ENCODE measurements around the gene ARAP1.

ARAP1 gene

DNA sequence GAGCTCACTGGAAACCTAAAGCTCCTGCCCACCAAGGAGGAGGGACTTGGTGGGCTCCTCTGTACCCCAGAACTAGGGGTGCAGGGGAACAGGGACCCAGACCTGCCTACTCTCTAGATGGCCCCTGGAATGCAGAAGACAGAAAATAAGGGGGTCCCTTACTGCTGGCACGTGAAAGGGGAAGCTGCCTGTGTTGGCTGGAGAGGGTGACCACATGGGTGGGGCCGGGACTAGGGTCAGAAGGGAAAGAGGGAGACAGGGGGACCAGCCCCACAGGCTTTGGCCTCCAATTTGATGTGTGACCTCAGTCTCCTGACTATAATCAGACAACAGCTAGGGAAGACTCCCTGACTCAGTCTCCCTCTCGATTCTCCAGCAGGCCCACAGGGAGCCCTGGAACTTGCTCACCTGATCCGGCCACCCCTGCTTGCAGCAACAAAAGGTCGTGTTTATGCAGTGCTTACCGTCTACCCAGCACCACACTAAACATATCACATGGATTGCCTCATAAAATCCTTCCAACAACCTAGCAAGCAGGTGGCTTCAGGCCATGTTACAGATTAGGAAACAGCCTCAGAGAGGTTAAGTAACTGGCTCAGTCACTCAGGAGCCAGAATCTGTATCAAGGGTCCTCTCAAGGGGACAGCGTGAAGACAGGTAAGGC is 10.2 kb downstream of the ARAP1 start:
- DNase-seq, result no peak

DNA sequence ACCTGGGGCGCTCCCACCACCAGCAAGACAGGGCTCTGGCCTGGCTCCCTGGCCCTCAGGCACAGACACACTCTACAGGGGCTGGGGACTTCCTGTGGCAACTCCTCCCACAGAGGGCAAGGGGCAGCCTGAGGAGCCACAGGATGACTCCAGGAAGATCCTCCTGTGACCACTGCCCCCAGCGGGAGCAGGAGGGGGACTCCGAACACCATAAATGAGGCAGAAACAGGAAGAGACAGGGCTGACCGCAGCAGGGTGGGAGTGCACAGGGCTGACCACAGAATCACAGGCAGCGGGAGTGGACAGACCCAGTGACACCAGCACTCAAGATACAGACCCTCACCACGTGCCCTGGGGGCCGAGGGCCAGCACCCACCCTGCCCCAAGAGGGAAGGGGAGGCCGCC is 10.8 kb downstream of the ARAP1 start:
- DNase-seq, result no peak

DNA sequence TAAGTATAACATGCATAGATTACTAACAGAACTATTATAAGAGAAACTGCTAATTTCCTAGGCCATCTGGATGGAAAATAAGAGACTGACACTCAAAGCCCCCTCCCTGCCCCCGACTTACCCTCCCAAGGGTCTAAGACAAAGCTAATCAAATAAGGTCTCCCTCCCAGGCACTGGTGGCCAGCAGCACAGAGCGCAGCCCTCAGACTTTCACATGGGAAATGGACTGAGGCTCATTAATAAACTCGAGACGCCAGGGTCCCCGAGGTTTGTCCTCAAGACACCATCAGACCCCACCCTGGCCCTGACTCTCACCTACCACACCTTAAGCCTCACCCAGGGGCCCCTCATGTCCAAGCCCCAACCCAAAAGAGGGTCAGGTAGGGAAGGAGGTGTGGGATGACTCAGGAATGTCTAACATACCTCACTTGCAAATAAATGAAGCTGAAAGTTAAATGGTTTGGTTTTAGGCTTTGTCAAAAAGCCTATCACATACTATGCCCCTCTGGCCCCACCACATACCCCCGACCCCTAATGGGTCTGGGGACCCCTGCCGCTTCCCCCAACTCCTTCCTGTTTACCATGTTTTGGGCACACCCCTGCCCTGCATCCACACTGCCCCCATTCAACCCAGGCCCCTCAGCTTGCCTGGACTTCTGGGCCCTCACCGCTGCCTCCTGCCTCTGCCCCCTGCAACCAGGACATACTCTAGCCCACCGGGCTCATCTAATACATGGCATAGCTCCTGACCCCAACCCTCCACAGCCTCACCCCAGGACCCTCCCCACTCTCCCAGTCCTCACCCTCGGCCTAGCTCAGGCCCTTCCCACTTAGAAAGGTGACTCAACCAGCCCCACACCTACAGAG is 11.4 kb downstream of the ARAP1 start:
- no peak for DNase-seq

DNA sequence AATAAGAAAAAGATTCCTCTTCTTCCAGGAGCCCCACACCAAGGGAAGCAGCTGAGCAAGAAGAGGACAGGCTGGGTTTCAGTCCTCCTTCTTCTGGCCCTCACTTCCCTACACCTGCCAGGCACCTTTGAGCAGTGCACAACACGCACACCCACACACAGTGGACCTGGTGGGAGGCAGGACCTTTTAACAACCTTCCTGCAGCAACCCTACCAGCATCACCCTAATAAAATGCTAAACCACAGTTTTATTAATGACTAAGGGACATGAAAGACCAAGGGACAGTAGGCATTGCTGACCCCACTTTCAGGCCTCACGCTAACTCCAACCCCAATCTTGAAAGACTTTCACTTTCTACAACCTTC is 12.2 kb downstream of the ARAP1 start:
- DNase-seq, result no peak

DNA sequence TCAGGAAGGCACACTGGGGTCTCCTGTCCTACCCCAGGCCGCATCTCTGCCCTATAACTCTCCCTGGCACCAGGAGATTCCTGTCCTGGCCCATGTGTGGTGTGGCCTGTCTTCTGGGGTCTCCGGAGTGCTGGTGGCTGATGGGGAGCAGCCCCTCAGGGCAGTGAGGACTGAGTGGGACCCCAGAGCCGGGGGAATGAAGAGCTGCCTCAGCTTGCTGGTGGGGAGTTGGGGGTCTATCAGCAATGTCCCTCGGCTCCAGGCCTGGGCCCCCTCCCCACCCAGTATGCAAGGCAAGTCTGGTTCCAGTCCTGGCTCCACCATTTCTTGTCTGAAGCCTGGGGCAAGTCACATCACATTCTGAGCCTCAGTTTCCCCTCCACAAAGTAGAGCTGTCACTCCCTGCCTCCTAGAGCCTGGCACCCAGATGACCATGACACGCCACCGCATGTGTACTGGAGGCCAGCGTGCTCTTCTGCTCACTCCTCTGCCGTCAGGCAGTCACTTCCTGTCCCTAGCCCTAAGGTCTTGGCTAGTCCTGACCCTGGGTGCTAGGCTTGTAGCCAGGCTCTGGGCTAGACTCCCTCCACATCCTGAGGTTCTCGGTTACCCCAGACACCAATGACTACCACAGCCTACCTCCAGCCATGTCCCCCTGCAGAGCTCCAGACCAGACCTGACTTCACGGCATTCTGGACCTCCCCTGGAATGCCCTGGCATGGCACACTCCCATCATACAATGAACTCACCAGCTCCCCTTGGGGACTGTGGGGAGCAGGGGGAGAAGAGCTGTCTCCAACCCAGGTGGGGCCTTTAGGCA is 12.8 kb downstream of the ARAP1 start:
- DNase-seq, result no peak

DNA sequence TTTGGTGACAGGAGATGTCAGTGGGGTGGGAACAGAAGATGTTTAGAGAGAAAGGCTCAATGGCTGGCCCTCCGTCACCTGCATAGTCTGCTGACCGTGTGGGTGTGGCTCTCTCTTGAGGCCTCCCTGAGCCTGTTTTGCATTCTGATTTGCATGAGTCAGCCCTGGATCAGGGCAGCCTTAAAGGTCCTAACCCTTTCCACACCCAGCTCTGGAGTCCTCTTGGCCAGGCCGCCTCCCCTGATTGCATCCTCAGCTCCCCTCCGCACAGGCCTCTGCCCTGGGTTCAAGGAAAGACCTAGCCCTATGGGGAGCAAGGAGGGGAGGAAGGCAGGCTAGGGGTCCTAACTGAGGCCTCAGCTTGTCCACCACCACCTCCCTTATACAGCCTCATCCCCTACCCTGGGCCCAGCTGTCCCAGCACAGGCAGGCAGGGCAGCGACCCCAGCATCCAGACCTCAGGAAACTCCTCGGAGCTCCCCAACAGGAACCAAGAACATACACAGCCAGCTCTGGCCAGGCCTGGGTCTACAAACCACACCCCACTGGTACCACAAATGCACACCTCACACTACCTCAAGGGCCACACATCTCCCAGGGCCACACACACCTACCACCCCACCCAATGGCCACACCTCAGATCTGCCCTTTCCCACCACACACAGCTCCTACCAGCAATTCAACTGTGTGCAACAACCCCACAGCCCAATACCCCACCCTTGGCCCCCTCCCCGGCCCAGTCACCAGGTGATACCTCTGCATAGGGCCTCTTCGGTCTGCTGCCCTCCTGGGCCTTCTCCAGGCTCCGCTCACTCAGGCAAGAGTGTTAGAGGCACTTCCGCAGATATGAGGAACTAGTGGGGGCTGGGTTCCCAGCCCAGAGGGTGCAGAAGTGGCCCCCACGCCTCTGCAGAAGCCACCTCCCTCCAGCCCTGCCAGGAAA is 13.7 kb downstream of the ARAP1 start:
- DNase-seq, result no peak

DNA sequence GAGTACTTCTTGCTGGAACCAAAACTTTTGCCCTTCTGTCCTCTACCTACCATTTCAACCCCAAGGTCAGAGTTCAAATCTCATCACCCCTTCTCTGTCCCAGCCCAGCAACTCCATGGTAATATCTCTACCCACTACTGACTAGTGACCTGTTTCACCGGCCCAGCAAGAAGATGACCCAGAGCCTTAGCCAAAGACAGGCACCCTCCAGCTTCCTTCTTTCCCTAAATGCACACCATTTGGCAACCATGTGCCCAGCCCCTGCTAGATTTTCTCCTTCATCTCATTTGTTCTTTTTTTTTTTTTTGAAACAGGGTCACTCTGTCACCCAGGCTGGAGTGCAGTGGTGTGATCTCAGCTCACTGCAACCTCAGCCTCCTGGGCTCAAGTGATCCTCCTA is 14.9 kb downstream of the ARAP1 start:
- DNase-seq, result no peak

DNA sequence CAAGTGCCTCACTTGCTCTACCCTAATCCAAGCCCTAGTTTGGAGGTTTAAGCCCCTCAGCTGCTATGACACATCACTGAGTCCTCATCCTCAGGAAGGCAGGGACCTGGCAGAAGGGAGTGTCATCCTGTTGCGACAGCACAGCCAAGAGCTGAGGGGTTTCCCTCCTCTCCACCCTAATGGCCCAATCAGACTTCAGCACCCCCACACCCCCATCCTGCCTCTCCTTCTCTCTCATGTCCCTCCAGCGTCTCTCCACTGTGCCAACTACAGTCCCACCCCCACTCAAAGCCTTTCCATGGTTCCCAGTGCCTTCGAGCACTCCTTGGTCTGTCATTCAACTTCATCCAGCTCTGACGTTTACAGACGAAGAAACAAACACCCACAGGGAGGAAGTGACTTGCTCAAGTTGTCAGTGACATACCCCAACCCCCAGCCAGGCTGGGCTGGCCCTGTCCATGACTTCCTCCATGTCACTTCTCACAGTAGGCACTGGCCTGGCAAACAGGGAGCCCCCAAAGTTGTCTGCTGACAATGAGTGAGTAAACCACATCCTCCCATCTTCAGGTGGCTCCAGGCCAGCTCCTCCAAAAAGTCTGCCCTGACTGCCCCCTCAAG is 15.6 kb downstream of the ARAP1 start:
- DNase-seq, result peak; percentile 85

DNA sequence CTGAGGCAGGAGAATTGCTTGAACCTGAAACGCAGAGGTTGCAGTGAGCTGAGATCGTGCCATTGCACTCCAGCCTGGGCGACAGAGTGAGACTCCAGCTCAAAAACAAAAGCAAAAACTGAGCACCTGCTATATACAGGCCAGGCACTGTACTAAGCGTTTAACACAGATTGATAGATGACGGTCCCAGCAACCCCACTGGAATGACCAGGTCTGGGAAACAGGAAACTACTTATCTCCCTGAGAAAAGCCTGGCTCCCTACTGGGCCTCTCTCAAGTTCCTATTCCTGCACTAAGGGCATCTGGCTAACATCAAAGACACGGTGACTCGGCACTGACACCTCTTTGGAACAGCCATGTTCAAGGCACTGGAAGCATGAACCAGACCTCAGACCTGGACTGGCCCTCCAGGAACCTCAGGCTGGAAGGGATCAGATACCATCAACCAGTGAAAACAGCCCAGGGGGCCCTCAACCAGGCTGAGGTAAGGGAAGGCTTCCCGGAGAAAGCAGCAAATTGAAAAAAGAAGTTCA is 16.6 kb downstream of the ARAP1 start:
- DNase-seq, result no peak

DNA sequence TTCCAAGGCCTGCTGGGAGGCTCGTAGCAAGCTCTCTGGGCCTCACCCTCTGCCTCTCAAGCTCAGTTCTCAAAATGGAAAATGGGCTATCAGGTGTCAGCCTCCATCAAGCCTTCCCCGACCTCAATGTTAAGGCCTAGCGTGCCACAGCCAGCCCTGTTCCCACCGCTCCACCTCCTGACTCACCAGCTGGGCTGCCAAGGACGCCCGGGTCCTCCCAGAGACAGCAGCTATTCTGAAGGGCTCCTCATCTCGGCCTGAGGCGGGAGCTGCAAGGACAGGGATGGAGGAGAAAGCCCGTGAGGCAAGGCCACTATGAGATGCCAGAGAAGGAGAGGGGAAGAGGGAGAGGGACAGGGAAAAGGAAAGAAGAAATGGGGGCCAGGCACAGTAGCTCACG is 19.9 kb downstream of the ARAP1 start:
- DNase-seq, result no peak

DNA sequence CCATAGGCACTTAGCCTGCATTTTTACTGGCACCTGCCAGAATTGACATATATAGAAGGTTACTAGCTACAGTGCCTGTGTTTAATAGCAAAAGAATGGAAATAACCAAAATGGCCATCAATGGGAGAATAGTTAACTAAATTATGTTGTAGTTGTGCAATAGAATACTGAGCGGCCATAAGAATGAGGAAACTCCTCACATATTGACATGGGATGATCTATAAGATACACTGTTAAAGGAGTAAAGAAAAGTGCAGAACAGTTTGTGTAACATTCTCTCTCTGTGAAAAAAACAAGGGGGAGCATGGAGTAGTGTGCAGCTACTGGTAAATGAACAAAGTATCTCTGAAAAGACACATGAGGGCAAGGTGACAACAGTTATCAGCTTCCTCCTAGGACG is 21.5 kb downstream of the ARAP1 start:
- no peak for DNase-seq

DNA sequence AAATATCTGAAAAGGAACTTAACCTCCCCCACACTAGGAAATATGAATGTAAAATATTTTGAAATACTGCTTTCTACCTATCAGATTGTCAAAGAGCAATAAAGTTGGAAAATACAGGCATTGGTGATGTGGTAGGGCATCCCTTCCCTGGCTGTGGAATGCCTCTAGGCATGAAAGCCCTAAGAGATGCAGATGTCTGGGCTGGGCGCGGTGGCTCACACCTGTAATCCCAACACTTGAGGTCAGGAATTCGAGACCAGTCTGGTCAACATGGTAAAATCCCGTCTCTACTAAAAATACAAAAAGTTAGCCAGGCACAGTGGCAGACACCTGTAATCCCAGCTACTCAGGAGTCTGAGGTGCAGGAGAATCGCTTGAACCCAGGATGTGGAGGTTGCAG is 22.0 kb downstream of the ARAP1 start:
- DNase-seq, result no peak

DNA sequence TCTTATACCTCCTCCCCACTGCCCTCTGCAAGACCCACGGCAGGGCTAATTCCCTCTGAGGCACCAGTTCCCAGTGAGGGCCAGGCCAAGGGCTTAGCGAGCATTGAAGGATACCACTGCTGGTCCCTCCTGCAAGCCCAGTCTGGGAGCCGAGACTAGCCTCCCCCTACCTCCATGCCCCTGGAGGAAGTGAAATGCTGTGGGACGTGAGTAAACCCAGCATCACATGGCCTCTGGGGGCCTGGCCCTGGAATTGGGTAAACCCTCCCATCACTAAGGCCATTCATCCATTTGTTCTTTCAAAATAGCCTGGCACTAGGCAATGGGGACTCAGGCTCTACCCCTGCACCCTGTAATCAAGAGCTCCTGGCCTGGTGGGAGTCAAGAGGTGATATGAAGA is 24.7 kb downstream of the ARAP1 start:
- no peak for DNase-seq

DNA sequence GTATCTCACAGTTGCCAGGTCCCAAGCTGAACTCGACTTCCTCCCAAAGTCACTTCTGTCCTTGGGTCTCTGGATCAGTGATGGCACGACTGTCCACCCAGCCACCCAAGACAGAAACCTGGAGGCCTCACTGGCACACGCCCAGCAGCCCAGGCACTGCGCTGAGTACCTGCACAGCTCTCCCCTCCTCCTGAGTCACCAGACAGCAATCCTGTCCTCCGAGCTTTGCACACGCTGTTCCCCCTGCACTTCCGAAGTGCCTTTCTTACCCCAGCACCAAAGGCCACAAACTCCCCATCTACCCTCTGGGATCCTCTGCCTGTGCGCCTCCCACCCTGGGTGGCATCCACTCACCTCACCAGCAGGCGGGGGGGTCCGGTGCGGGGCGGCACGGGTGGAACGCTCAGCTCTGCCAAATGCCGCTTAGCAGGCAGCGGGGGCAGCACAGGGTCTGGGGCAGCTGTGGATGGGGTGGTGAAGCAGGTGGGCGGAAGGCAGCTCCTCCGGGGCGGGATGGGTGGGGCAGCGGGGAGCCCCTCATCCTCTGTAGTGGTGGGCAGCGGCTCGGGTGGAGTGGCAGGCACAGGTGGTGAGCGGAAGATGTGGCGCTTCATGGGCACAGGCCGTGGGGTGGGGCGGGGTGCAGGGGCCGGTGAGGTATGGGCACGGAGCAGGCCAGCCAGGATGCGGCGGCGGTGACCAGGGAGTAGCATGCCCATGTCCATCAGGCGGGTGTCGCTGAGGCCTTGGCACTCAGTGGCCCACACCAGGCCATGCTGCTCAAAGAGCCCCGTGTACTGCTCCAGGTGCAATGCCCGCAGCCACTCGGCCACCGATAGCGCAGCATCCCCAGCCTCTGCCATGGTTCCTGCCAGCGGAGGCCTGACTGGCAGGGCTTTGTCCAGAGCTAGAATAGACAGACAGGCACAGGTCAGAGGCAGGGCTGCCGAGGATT is 25.7 kb downstream of the ARAP1 start:
- no peak for DNase-seq

DNA sequence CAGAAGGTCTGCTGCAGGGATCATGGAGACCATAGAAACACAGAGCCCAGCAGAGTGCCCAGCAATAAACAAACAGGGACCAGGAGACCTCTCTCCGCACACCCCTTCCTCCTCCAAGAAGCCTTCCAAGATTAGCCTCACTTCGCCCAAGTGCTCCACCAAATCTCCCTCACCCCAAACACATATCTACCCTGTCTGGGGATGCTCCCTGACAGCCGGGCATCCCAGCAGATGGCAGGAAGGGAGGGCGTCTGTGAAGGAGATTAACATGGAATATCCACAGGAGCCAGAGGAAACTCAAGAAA is 26.5 kb downstream of the ARAP1 start:
- no peak for DNase-seq

DNA sequence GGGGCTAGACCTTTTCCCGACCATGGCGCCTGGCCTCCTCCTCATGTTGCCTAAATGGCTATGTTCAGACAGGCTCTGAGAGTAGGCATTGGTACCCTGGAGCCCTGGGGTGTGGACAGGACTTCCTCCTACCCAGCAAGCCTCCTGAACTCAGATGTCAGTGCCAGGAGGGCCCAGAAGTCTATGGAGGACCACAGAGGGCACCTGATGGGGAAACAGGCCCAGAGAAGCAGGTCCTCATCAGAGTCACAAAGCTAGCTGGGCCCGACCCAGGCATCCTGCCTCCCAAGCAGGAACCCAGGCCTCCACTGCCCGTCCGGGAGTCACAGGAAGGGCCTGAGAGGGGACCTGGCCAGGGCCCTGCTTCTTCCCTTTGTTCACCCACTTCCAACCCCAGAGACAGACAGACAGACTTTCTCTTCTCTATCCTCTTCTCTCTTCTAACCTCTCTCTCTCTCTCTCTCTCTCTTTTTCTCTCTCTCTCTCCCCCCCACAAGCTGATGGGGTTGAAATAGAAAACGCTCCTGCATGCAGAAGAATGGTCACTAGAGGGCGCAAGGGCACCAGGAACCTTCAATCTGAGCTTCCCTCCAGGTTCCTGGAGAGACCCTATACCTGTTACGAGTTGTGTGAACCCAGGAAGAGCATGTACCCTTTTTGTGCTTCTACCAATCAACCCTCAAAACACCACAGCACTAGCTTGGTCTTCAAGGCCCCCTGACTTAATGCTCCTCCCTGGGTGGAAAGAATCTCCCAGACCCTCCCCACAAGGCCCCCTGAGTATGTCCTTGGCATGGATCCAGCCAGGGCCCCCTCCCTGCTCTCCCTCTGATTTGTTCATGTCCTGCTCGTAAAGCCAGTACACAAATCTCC is 27.1 kb downstream of the ARAP1 start:
- peak; percentile 86 for DNase-seq

DNA sequence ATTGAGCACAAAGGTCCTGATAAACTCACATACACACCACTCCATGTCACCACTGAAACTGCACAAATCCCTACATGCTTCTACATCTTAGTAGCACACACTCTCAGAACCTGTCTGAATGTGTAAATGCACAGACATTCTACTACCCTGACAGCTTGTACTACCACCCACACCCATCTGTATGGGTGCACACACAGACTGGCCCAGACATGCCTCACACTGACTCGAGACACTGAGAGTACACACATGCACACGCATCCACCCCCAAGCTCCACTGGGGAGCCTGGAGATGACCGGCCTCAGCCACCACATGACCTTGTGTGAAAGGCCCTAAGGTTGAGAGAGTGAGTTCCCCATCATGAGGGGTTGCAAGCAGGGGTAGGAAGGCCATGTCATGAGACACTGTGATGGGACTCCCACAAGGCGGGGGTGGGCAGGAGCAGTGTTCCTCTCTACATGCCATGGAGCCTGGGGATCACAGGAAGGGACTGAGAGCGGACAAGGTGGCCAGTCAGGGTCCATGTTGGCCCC is 28.1 kb downstream of the ARAP1 start:
- no peak for DNase-seq

DNA sequence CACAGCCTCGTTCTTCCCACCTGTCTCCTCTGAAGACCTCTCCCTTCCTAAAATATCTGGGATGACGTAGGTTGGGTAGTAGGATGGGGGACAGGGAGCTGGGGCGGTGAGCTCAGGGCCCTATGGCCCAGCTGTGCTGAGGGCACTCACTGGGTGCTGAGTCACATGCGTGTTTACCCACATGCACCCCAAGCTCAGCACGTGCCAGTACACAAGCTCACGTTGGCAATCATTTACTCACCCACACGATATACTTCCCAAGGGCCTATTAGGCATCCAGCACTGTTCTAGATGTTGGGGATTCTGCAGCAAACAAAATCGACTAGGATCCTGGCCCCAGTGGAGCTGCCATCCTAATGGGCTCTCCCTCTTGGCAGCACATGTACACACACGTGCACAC is 28.7 kb downstream of the ARAP1 start:
- no peak for DNase-seq

DNA sequence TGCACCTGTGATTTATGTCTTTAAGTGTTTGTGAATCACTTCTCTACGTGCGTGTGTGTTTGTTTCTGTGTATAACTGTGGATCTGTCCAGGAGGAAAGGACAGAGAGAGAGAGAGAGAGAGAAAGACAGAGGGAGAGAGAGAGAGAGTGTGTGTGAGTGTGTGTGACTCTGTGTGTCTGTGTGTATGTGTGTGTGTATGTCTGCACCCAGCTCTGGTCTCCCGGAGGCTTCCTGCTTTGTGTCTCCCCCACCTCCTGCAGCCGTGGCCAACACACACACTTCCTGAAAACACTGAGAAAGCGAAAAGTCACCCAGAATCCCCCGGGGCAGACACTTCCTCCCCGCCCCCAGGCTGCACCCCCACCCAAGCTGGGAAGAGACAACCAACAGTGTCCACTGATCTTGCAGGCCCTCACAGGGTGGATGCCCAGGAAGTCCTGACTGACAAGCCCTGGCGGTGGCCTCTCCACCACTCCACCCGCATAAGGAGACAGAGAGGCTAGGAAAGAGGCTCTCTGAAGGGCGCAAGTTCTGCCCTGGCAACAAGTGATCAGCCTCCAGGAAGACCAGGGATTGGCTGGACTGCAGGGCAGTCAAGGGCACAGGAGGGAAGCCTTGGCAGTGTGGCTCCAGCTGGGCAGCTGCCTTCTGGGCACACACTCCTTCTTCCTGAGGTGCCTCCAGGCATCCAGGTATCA is 30.0 kb downstream of the ARAP1 start:
- peak; percentile 88 for DNase-seq

All from 8988T (cell line).